Neural progenitor cell (in vitro differentiated cells): ENCODE measurements around the gene DSEL. TPM values are rescaled to one million over a fixed set of nuclear protein-coding genes. Genes with fewer than 3 reads are reported as not detected.

Source experiments
- DNase-seq: peaks from one replicate; pipeline ENCODE4 v3.0.0-alpha.2; 2016; ENCODE audit warnings: low spot score
- H2AFZ ChIP-seq: fragments of 200-600 bp; sonication (generic); replicated peaks from 2 replicates; pipeline ENCODE4 v1.6.1; 2016; ENCODE audit warnings: antibody characterized with exemption
- H3F3A ChIP-seq: fragments of 200-600 bp; sonication (generic); 2 replicates; pipeline ENCODE4 v1.6.1; 2016; ENCODE audit warnings: antibody characterized with exemption, low read depth
- H3K27ac ChIP-seq: fragments of 200-600 bp; sonication (generic); 2 replicates; pipeline ENCODE4 v1.5.1; 2016; ENCODE audit warnings: mild to moderate bottlenecking
- H3K27me3 ChIP-seq: fragments of 200-600 bp; sonication (generic); 2 replicates; pipeline ENCODE4 v1.6.1; 2016; ENCODE audit warnings: mild to moderate bottlenecking, moderate library complexity
- H3K36me3 ChIP-seq: fragments of 200-600 bp; sonication (generic); 2 replicates; pipeline ENCODE4 v1.5.1; 2016
- H3K4me1 ChIP-seq: fragments of 200-600 bp; sonication (generic); 2 replicates; pipeline ENCODE4 v1.6.1; 2016; ENCODE audit warnings: mixed run types
- H3K4me2 ChIP-seq: fragments of 200-600 bp; sonication (generic); 2 replicates; pipeline ENCODE4 v1.6.1; 2016
- H3K4me3 ChIP-seq: fragments of 200-600 bp; sonication (generic); 2 replicates; pipeline ENCODE4 v1.5.1; 2016
- H3K79me2 ChIP-seq: fragments of 200-600 bp; sonication (generic); 2 replicates; pipeline ENCODE4 v1.6.1; 2016; ENCODE audit warnings: low read depth
- H3K9ac ChIP-seq: fragments of 200-600 bp; sonication (generic); 2 replicates; pipeline ENCODE4 v1.6.1; 2016
- H3K9me3 ChIP-seq: fragments of 200-600 bp; sonication (generic); 2 replicates; pipeline ENCODE4 v1.5.1; 2016; ENCODE audit warnings: low read depth
- H4K20me1 ChIP-seq: fragments of 200-600 bp; sonication (generic); 2 replicates; pipeline ENCODE4 v1.6.1; 2016; ENCODE audit warnings: low read depth
- H3K27ac Mint-ChIP-seq: 3 replicates; pipeline ENCODE4 v1.8.0; 2021; ENCODE audit warnings: mixed read lengths
- H3K27me3 Mint-ChIP-seq: 2 replicates; pipeline ENCODE4 v1.8.0; 2022; ENCODE audit warnings: low read depth, mild to moderate bottlenecking, inconsistent platforms, moderate library complexity, mixed read lengths; ENCODE audit not compliant: insufficient read depth
- H3K36me3 Mint-ChIP-seq: 3 replicates; pipeline ENCODE4 v1.8.0; 2021; ENCODE audit warnings: mixed read lengths
- H3K4me1 Mint-ChIP-seq: 3 replicates; pipeline ENCODE4 v1.8.0; 2021; ENCODE audit warnings: mixed read lengths
- H3K4me3 Mint-ChIP-seq: 3 replicates; pipeline ENCODE4 v1.8.0; 2021; ENCODE audit warnings: mild to moderate bottlenecking, moderate library complexity, mixed read lengths
- H3K9me3 Mint-ChIP-seq: 3 replicates; pipeline ENCODE4 v1.8.0; 2020; ENCODE audit warnings: mixed read lengths
- CTCF ChIP-seq: fragments of 200-600 bp; sonication (generic); IDR thresholded peaks from 2 replicates; pipeline ENCODE4 v1.5.1; 2017; ENCODE audit warnings: antibody characterized with exemption, mild to moderate bottlenecking
- EZH2 ChIP-seq: fragments of 200-600 bp; sonication (generic); IDR thresholded peaks from 2 replicates; pipeline ENCODE4 v1.6.1; 2017; ENCODE audit warnings: antibody characterized with exemption, mild to moderate bottlenecking, moderate library complexity
- EZH2phosphoT487 ChIP-seq: fragments of 200-600 bp; sonication (generic); IDR thresholded peaks from 2 replicates; pipeline ENCODE4 v1.6.1; 2017; ENCODE audit warnings: antibody characterized with exemption
- total RNA-seq: library from RNA; depleted of rRNA; stranded (reverse); fragments of >200 nt; gene quantifications from 2 replicates; pipeline ENCODE4 v1.2.3, GENCODE V29; 2015; ENCODE audit warnings: low replicate concordance

Gene DSEL
- total RNA-seq, 1 donor from 2014 or later = 8.6 TPM

GRCh38 chr18:67525328-67526099, 9.0 kb upstream of the DSEL start:
- H2AFZ ChIP-seq = peak overlapping the region; percentile 93
- Mint-ChIP-seq H3K36me3 (no peaks in the 10 kb centered on the region), H3K27me3 (no peaks in the 10 kb centered on the region), H3K4me3 (no peak overlapping the region), H3K27ac (peak overlapping the region; percentile 39), H3K9me3 (no peaks in the 10 kb centered on the region), H3K4me1 (peaks cover 6% of the 10 kb centered on the region)
- H3K27me3 ChIP-seq = no peaks in the 10 kb centered on the region
- H3K36me3 ChIP-seq = no peaks in the 10 kb centered on the region
- H3K79me2 ChIP-seq = no peaks in the 10 kb centered on the region
- peak; percentile 28 for DNase-seq
- no peak overlapping the region for H3K4me3 ChIP-seq
- no peaks in the 10 kb centered on the region for H4K20me1 ChIP-seq
- no peak for TF ChIP-seq EZH2
- TF ChIP-seq EZH2phosphoT487 = no peak
- no peak for TF ChIP-seq CTCF
- peak overlapping the region; percentile 27 for H3K27ac ChIP-seq
- H3K9me3 ChIP-seq = no peaks in the 10 kb centered on the region
- H3K4me2 ChIP-seq = no peak overlapping the region
- H3F3A ChIP-seq = no peaks in the 10 kb centered on the region
- H3K9ac ChIP-seq = no peak overlapping the region
- H3K4me1 ChIP-seq = peaks cover 6% of the 10 kb centered on the region

GRCh38 chr18:67520351-67520921, 3.9 kb upstream of the DSEL start:
- Histone ChIP-seq H3K9ac (no peak overlapping the region), H3F3A (peaks cover 5% of the 10 kb centered on the region), H4K20me1 (no peaks in the 10 kb centered on the region), H3K4me1 (peaks cover 11% of the 10 kb centered on the region), H2AFZ (no peak overlapping the region), H3K9me3 (no peaks in the 10 kb centered on the region), H3K4me2 (no peak overlapping the region), H3K79me2 (no peaks in the 10 kb centered on the region), H3K27ac (no peak overlapping the region), H3K36me3 (no peaks in the 10 kb centered on the region), H3K27me3 (no peaks in the 10 kb centered on the region), H3K4me3 (no peak overlapping the region)
- no peak overlapping the region for H3K4me3 Mint-ChIP-seq
- H3K36me3 Mint-ChIP-seq = peaks cover under 1% of the 10 kb centered on the region
- no peak overlapping the region for H3K27ac Mint-ChIP-seq
- no peaks in the 10 kb centered on the region for H3K9me3 Mint-ChIP-seq
- peaks cover 2% of the 10 kb centered on the region for H3K27me3 Mint-ChIP-seq
- DNase-seq = no peak
- peaks cover 21% of the 10 kb centered on the region for H3K4me1 Mint-ChIP-seq
- TF ChIP-seq CTCF = no peak
- no peak for TF ChIP-seq EZH2
- no peak for TF ChIP-seq EZH2phosphoT487

GRCh38 chr18:67519592-67519991, 3.1 kb upstream of the DSEL start:
- Histone ChIP-seq H3K4me1 (peaks cover 12% of the 10 kb centered on the region), H3K4me3 (no peak overlapping the region), H3K79me2 (no peaks in the 10 kb centered on the region), H3K9me3 (no peaks in the 10 kb centered on the region), H2AFZ (no peak overlapping the region), H3K9ac (no peak overlapping the region), H3K27ac (no peak overlapping the region), H3F3A (peaks cover 5% of the 10 kb centered on the region), H4K20me1 (no peaks in the 10 kb centered on the region), H3K4me2 (no peak overlapping the region), H3K36me3 (no peaks in the 10 kb centered on the region), H3K27me3 (no peaks in the 10 kb centered on the region)
- DNase-seq = no peak
- TF ChIP-seq EZH2phosphoT487 (no peak), CTCF (no peak), EZH2 (no peak)
- peaks cover 6% of the 10 kb centered on the region for H3K36me3 Mint-ChIP-seq
- H3K9me3 Mint-ChIP-seq = no peaks in the 10 kb centered on the region
- peaks cover 20% of the 10 kb centered on the region for H3K4me1 Mint-ChIP-seq
- no peak overlapping the region for H3K4me3 Mint-ChIP-seq
- H3K27ac Mint-ChIP-seq = no peak overlapping the region
- H3K27me3 Mint-ChIP-seq = peaks cover 2% of the 10 kb centered on the region
